ENCODE data around the gene PDCD2L. TPM values are rescaled to one million over a fixed set of nuclear protein-coding genes. Genes with fewer than 3 reads are reported as not detected.
"Not testable (repeated sequence)": the region's sequence is repeated elsewhere in the genome, so short reads cannot be mapped to it uniquely, and the experiment has no call there.

PDCD2L gene
- total RNA-seq, 1 experiment from 2014 or later = 31.5 TPM

GRCh38 chr19:34454685-34455084 lies 50.5 kb downstream of the PDCD2L start:
- H3K4me3 ChIP-seq (ENCODE audit: low read length) = no peak overlapping the region
- no peaks in the 10 kb centered on the region for H3F3A ChIP-seq (ENCODE audit: low read length, unreplicated experiment)
- H3K9me2 ChIP-seq (replicated peaks; ENCODE audit: low read length) = no peaks in the 10 kb centered on the region
- no peak overlapping the region for H3K4me2 ChIP-seq (ENCODE audit: low read length)
- intact Hi-C loops (cut with micrococcal nuclease) = no loop called here
- H3K79me2 ChIP-seq (ENCODE audit: low read length) = peaks cover 5% of the 10 kb centered on the region; the same call in 1 of the 2 replicates
- no TSS peak for BruUV-seq (replicated peaks)
- H3K9ac ChIP-seq (ENCODE audit: low read length) = no peak overlapping the region
- POLR2A ChIA-PET (ENCODE audit: unreplicated experiment) = no interaction called here
- no peak for ATAC-seq
- no peaks in the 10 kb centered on the region for H3K27me3 ChIP-seq (ENCODE audit: low read length)
- H3K36me3 ChIP-seq (ENCODE audit: low read depth, low read length) = peaks cover 60% of the 10 kb centered on the region
- no peak overlapping the region for H3K27ac ChIP-seq (ENCODE audit: low read length)
- CTCF ChIA-PET = no interaction called here
- no peaks in the 10 kb centered on the region; the same call in 1 of the 2 replicates for H3K4me1 ChIP-seq (ENCODE audit: insufficient read depth, low read length)
- H2AFZ ChIP-seq (ENCODE audit: low read length) = no peak overlapping the region
- H4K20me1 ChIP-seq (ENCODE audit: low read length) = no peaks in the 10 kb centered on the region; the same call in 1 of the 2 replicates
- H3K9me3 ChIP-seq (ENCODE audit: low read length) = no peaks in the 10 kb centered on the region
- DNase-seq = no peak
- TF ChIP-seq EZH2phosphoT487 (IDR thresholded peaks at IDR 0.05; ENCODE audit: borderline replicate concordance, low read length) (no peak), EZH2 (IDR thresholded peaks at IDR 0.05; ENCODE audit: low read length, unreplicated experiment) (no peak), CTCF (conservative IDR thresholded peaks at IDR 0.05; ENCODE audit: low read depth, low read length) (no peak)

- H3K4me3 ChIP-seq (ENCODE audit: low read length); H4K20me1 ChIP-seq (ENCODE audit: low read length); H3K27ac ChIP-seq (ENCODE audit: low read length); DNase-seq; H3K27me3 ChIP-seq (ENCODE audit: low read length); H3K4me1 ChIP-seq (ENCODE audit: insufficient read depth, low read length); intact Hi-C loops (cut with micrococcal nuclease); BruUV-seq (replicated peaks); H3K4me2 ChIP-seq (ENCODE audit: low read length); ATAC-seq; H3K9me2 ChIP-seq (replicated peaks; ENCODE audit: low read length); H3K9ac ChIP-seq (ENCODE audit: low read length); H3F3A ChIP-seq (ENCODE audit: low read length, unreplicated experiment); POLR2A ChIA-PET (ENCODE audit: unreplicated experiment); H3K9me3 ChIP-seq (ENCODE audit: low read length); CTCF ChIA-PET; H2AFZ ChIP-seq (ENCODE audit: low read length): not testable (repeated sequence)
- Histone ChIP-seq H3K36me3 (ENCODE audit: low read depth, low read length) (peaks cover 64% of the 10 kb centered on the region), H3K79me2 (ENCODE audit: low read length) (peaks cover 15% of the 10 kb centered on the region; the same call in 1 of the 2 replicates)
Measured at GRCh38 chr19:34455783-34456480, 51.7 kb downstream of the PDCD2L start.

- TF ChIP-seq EZH2 (IDR thresholded peaks at IDR 0.05; ENCODE audit: low read length, unreplicated experiment) (no peak), EZH2phosphoT487 (IDR thresholded peaks at IDR 0.05; ENCODE audit: borderline replicate concordance, low read length) (no peak), CTCF (conservative IDR thresholded peaks at IDR 0.05; ENCODE audit: low read depth, low read length) (no peak)
- DNase-seq (no peak), ATAC-seq (no peak)
- Histone ChIP-seq H3K4me1 (ENCODE audit: insufficient read depth, low read length) (no peaks in the 10 kb centered on the region; the same call in 1 of the 2 replicates), H3K27ac (ENCODE audit: low read length) (no peak overlapping the region), H3K79me2 (ENCODE audit: low read length) (peaks cover 15% of the 10 kb centered on the region; the same call in 1 of the 2 replicates), H3K9me3 (ENCODE audit: low read length) (no peaks in the 10 kb centered on the region), H3K9ac (ENCODE audit: low read length) (no peak overlapping the region), H3K4me3 (ENCODE audit: low read length) (no peak overlapping the region), H3K27me3 (ENCODE audit: low read length) (no peaks in the 10 kb centered on the region), H3F3A (ENCODE audit: low read length, unreplicated experiment) (no peaks in the 10 kb centered on the region), H3K4me2 (ENCODE audit: low read length) (no peak overlapping the region), H2AFZ (ENCODE audit: low read length) (no peak overlapping the region), H3K9me2 (replicated peaks; ENCODE audit: low read length) (no peaks in the 10 kb centered on the region), H4K20me1 (ENCODE audit: low read length) (no peaks in the 10 kb centered on the region; the same call in 1 of the 2 replicates), H3K36me3 (ENCODE audit: low read depth, low read length) (peaks cover 70% of the 10 kb centered on the region)
- ChIA-PET CTCF (no interaction called here), POLR2A (ENCODE audit: unreplicated experiment) (no interaction called here)
- BruUV-seq (replicated peaks) = no TSS peak
- intact Hi-C loops (cut with micrococcal nuclease) = no loop called here
Measured at GRCh38 chr19:34457446-34457845, 53.2 kb downstream of the PDCD2L start.

All from PC-3 (cell line).